Measurements from ENCODE around the gene FXYD6. TPM values are rescaled to one million over a fixed set of nuclear protein-coding genes. Genes with fewer than 3 reads are reported as not detected.

FXYD6 gene
- total and polyA plus RNA-seq, 4 experiments from 2014 or later, result 0.15 TPM; not detected in 3

DNA sequence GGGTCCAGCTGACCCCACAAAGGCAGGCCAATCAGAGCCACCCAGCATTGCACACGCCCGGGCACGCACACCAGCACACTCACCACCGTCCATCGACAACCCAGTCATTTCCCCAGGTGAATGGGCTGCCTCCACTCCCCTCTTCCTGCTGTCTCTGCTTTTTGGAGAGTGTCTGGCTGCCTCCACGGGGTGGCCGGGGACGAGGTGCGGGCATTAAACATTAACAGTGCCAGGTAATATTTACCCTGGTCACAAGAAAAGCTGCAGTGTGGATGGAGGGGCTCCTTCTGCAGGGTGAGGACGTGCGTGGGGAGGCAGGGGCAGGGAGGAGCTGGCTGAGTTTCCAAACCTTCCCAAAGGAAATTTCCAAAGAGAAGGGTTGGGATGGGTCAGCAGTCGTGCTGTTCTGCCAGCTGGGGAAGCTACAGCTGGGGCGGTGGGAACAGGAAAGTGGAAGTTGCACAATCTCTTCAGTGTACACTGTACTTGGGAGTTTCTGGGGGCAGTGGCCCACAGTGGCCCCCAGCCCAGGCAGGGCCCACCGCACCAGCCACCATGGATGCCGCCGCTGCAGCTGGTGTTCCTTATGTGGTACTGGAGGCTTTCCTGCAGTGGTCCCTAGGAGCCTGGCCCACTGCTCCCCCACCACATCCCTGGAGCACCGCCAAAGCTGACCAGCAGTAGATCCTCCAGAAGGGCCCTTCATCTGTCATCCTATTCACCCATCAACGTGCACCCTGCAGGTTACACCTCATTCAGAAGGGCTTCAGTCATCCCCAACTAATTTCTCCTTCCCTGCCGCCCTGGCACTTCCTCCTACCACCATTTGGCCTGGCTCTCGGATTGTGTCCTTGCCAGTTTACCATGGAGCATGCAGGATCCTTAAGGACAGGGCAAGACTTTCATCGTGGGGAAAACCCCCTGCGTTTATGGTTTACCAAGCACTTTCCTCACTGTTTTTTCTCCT lies 51.6 kb downstream of the FXYD6 start, which contains the start of gene FXYD2:
Gene FXYD2, minus strand, starts transcription at position 174 of the 967 bp plus-strand sequence. Its CDS starts 66 bp downstream, at position 108.
- no peaks in the 10 kb centered on the region for H3K9me3 ChIP-seq (ENCODE audit: control insufficient read depth in 1 of 2, low read length in 2 of 2)
- H3K36me3 ChIP-seq (ENCODE audit: insufficient read depth, low read length), result no peaks in the 10 kb centered on the region
- Mint-ChIP-seq H3K4me1 (peaks cover 23 to 68% (median 43%) of the 10 kb centered on the region in 4 donors), H3K4me3 (peak within 1 kb of the TSS in 3 of 8 donors; percentile 15 to 26 (median 26)), H3K9me3 (no peaks in the 10 kb centered on the region), H3K27me3 (no peaks in the 10 kb centered on the region), H3K27ac (peak within 1 kb of the TSS; percentile 18 to 75 (median 46)), H3K36me3 (no peaks in the 10 kb centered on the region)
- ChIA-PET POLR2A (ENCODE audit: partially characterized antibody) (interaction anchor here (0.9 to 6.9 kb wide), 4 partner anchors 9 to 126 kb away, joined by 3 to 70 read pairs (median 16); no protein-coding TSS in a partner anchor), CTCF (ENCODE audit: partially characterized antibody) (interaction anchor here (1.4 to 16.1 kb wide), 6 partner anchors 7 to 399 kb away, joined by 3 to 440 read pairs (median 34); no protein-coding TSS in a partner anchor)
- intact Hi-C loops (cut with micrococcal nuclease), result no loop called here
- DNase-seq, result no peak
- no peaks in the 10 kb centered on the region for H3K27me3 ChIP-seq (ENCODE audit: insufficient read depth, low read length)
- no peak within 1 kb of the TSS for H3K4me3 ChIP-seq (ENCODE audit: low read length in 2 of 2)
- H3K27ac ChIP-seq (ENCODE audit: low read depth, low read length), result no peak within 1 kb of the TSS
- peaks cover 49% of the 10 kb centered on the region for H3K4me1 ChIP-seq (ENCODE audit: insufficient read depth, low read length)

- no peaks in the 10 kb centered on the region for H3K36me3 Mint-ChIP-seq
- Histone ChIP-seq H3K9me3 (ENCODE audit: control insufficient read depth in 1 of 2, low read length in 2 of 2) (no peaks in the 10 kb centered on the region), H3K4me1 (ENCODE audit: insufficient read depth, low read length) (peaks cover 44% of the 10 kb centered on the region), H3K4me3 (ENCODE audit: low read length in 2 of 2) (no peak overlapping the region), H3K36me3 (ENCODE audit: insufficient read depth, low read length) (no peaks in the 10 kb centered on the region), H3K27ac (ENCODE audit: low read depth, low read length) (no peak overlapping the region), H3K27me3 (ENCODE audit: insufficient read depth, low read length) (no peaks in the 10 kb centered on the region)
- no peak for DNase-seq
- H3K4me3 Mint-ChIP-seq, result peak overlapping the region in 1 of 8 donors; percentile 26
- ChIA-PET POLR2A (ENCODE audit: partially characterized antibody) (interaction anchor here (1.7 to 6.9 kb wide), 6 partner anchors 8 to 229 kb away, joined by 5 to 70 read pairs (median 8); no protein-coding TSS in a partner anchor), CTCF (ENCODE audit: partially characterized antibody) (interaction anchor here (1.4 to 16.1 kb wide), 8 partner anchors 9 to 229 kb away, joined by 4 to 440 read pairs (median 8); no protein-coding TSS in a partner anchor)
- no peaks in the 10 kb centered on the region for H3K9me3 Mint-ChIP-seq
- H3K4me1 Mint-ChIP-seq, result peaks cover 23 to 61% (median 42%) of the 10 kb centered on the region in 4 donors
- intact Hi-C loops (cut with micrococcal nuclease), result loop anchor here (1.0 kb wide), 2 partner anchors 123 to 229 kb away; no protein-coding TSS in a partner anchor
- H3K27ac Mint-ChIP-seq, result peak overlapping the region; percentile 18 to 68 (median 42)
- no peaks in the 10 kb centered on the region for H3K27me3 Mint-ChIP-seq
Observed at GRCh38 chr11:117823946-117824420, 52.5 kb downstream of the FXYD6 start.

DNA sequence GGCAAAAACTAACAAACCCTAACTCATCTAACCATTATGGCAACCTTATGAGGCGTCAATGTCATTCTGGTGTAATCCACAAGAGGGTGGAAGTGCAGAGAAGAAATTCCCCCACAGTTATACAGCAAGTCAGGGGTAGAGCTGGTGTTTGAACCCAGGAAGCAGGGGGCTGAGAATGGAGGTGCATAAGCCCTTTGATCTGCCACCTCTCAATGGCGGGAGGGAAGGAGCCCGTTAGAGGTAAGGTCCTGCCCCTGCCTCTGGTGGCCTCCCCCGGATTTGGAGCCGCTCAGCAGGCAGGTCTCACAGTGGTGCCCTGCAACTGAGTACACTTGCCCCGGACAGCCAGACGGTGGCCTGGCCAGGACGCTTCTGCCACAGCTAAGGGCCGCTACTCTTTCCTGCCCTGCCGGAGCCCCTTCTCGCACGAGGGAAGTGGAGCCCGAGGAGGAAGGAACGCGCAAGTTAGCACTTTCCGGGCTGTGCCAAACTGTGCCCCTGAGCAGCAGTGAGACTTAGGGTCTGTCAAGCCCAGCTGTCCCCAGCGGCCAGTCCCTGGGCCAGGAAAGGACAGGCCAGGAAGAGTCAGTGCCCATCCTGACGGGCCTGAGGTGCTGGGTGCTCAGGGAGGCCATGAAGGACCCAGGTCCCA lies 53.0 kb downstream of the FXYD6 start:
- H3K4me3 Mint-ChIP-seq, result peak overlapping the region in 1 of 8 donors; percentile 52
- peak; percentile 25 to 59 (median 44) for DNase-seq
- Histone ChIP-seq H3K27ac (ENCODE audit: low read depth, low read length) (no peak overlapping the region), H3K4me3 (ENCODE audit: low read length in 2 of 2) (no peak overlapping the region), H3K4me1 (ENCODE audit: insufficient read depth, low read length) (peaks cover 38% of the 10 kb centered on the region), H3K36me3 (ENCODE audit: insufficient read depth, low read length) (no peaks in the 10 kb centered on the region), H3K9me3 (ENCODE audit: control insufficient read depth in 1 of 2, low read length in 2 of 2) (no peaks in the 10 kb centered on the region), H3K27me3 (ENCODE audit: insufficient read depth, low read length) (no peaks in the 10 kb centered on the region)
- ChIA-PET POLR2A (ENCODE audit: partially characterized antibody) (interaction anchor here (0.8 to 3.0 kb wide), 8 partner anchors 124 to 230 kb away, joined by 3 to 21 read pairs (median 6); partner anchors contain the start of gene IL10RA), CTCF (ENCODE audit: partially characterized antibody) (interaction anchor here (0.5 to 16.1 kb wide), 9 partner anchors 8 to 230 kb away, joined by 4 to 440 read pairs (median 8); no protein-coding TSS in a partner anchor)
- H3K27ac Mint-ChIP-seq, result peak overlapping the region in 5 of 7 donors; percentile 19 to 77 (median 68)
- H3K4me1 Mint-ChIP-seq, result peaks cover 20 to 61% (median 38%) of the 10 kb centered on the region in 4 donors
- intact Hi-C loops (cut with micrococcal nuclease), result loop anchor here (1.0 kb wide), 2 partner anchors 124 to 230 kb away; no protein-coding TSS in a partner anchor
- H3K27me3 Mint-ChIP-seq, result no peaks in the 10 kb centered on the region
- no peaks in the 10 kb centered on the region for H3K9me3 Mint-ChIP-seq
- H3K36me3 Mint-ChIP-seq, result no peaks in the 10 kb centered on the region

GRCh38 chr11:117822074-117823033 lies 54.1 kb downstream of the FXYD6 start:
- Histone ChIP-seq H3K4me3 (ENCODE audit: low read length in 2 of 2) (no peak overlapping the region), H3K9me3 (ENCODE audit: control insufficient read depth in 1 of 2, low read length in 2 of 2) (no peaks in the 10 kb centered on the region), H3K27me3 (ENCODE audit: insufficient read depth, low read length) (no peaks in the 10 kb centered on the region), H3K27ac (ENCODE audit: low read depth, low read length) (no peak overlapping the region), H3K4me1 (ENCODE audit: insufficient read depth, low read length) (peaks cover 38% of the 10 kb centered on the region), H3K36me3 (ENCODE audit: insufficient read depth, low read length) (no peaks in the 10 kb centered on the region)
- DNase-seq, result peak in 3 of 5 donors; percentile 34 to 43 (median 43)
- Mint-ChIP-seq H3K27me3 (no peaks in the 10 kb centered on the region), H3K36me3 (no peaks in the 10 kb centered on the region), H3K4me1 (peaks cover 18 to 61% (median 36%) of the 10 kb centered on the region in 4 donors), H3K4me3 (no peak overlapping the region), H3K9me3 (no peaks in the 10 kb centered on the region), H3K27ac (peak overlapping the region in 3 of 7 donors; percentile 41 to 61 (median 42))
- POLR2A ChIA-PET (ENCODE audit: partially characterized antibody), result interaction anchor here (1.0 to 3.0 kb wide), 7 partner anchors 14 to 231 kb away, joined by 3 to 21 read pairs (median 6); partner anchors contain the start of gene IL10RA
- CTCF ChIA-PET (ENCODE audit: partially characterized antibody), result interaction anchor here (0.6 to 16.1 kb wide), 13 partner anchors 7 to 500 kb away, joined by 3 to 440 read pairs (median 7); no protein-coding TSS in a partner anchor
- intact Hi-C loops (cut with micrococcal nuclease), result loop anchor here (1.0 kb wide), 2 partner anchors 125 to 231 kb away; no protein-coding TSS in a partner anchor

- Mint-ChIP-seq H3K4me1 (peaks cover 18 to 57% (median 36%) of the 10 kb centered on the region in 4 donors), H3K36me3 (no peaks in the 10 kb centered on the region), H3K9me3 (no peaks in the 10 kb centered on the region), H3K27ac (no peak overlapping the region), H3K4me3 (no peak overlapping the region), H3K27me3 (no peaks in the 10 kb centered on the region)
- intact Hi-C loops (cut with micrococcal nuclease), result no loop called here
- CTCF ChIA-PET (ENCODE audit: partially characterized antibody), result interaction anchor here (0.8 to 16.1 kb wide), 9 partner anchors 13 to 395 kb away, joined by 3 to 440 read pairs (median 5); no protein-coding TSS in a partner anchor
- Histone ChIP-seq H3K9me3 (ENCODE audit: control insufficient read depth in 1 of 2, low read length in 2 of 2) (no peaks in the 10 kb centered on the region), H3K27ac (ENCODE audit: low read depth, low read length) (no peak overlapping the region), H3K4me1 (ENCODE audit: insufficient read depth, low read length) (peaks cover 47% of the 10 kb centered on the region), H3K36me3 (ENCODE audit: insufficient read depth, low read length) (no peaks in the 10 kb centered on the region), H3K27me3 (ENCODE audit: insufficient read depth, low read length) (no peaks in the 10 kb centered on the region), H3K4me3 (ENCODE audit: low read length in 2 of 2) (no peak overlapping the region)
- no peak for DNase-seq
- POLR2A ChIA-PET (ENCODE audit: partially characterized antibody), result interaction anchor here (1.1 to 1.9 kb wide), 2 partner anchors 13 to 126 kb away, joined by 6 to 7 read pairs; no protein-coding TSS in a partner anchor
Observed at GRCh38 chr11:117821431-117821830, 55.0 kb downstream of the FXYD6 start.
